ENCODE results near the gene PLEKHG5.

DNA sequence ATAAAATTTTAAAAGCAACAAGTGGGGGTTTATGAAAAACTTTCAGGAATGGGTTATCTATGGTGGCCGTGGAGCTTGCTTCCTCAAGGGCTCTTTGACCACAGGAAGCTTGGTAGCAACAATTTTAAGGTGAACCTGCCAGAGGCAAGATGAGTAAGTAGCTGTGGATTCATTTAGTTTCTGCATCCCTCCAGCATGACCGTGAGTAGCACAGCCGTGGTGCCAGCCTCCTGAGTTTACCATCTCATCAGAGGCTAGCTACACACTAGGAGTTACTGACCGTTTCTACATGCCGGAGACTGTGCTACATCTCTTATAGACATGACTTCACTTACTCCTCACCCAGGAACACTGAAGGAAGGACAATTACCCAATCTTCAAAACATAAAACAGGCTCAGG is 30.1 kb upstream of the PLEKHG5 start:
- TF ChIP-seq POLR2AphosphoS5 (IDR thresholded peaks at IDR 0.05) (no peak), POLR2A (IDR thresholded peaks at IDR 0.05) (no peak)
- TF ChIP-seq, protein P1, sequence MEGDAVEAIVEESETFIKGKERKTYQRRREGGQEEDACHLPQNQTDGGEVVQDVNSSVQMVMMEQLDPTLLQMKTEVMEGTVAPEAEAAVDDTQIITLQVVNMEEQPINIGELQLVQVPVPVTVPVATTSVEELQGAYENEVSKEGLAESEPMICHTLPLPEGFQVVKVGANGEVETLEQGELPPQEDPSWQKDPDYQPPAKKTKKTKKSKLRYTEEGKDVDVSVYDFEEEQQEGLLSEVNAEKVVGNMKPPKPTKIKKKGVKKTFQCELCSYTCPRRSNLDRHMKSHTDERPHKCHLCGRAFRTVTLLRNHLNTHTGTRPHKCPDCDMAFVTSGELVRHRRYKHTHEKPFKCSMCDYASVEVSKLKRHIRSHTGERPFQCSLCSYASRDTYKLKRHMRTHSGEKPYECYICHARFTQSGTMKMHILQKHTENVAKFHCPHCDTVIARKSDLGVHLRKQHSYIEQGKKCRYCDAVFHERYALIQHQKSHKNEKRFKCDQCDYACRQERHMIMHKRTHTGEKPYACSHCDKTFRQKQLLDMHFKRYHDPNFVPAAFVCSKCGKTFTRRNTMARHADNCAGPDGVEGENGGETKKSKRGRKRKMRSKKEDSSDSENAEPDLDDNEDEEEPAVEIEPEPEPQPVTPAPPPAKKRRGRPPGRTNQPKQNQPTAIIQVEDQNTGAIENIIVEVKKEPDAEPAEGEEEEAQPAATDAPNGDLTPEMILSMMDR (IDR thresholded peaks at IDR 0.05), result no peak

Measured in transverse colon (tissue), 4 donors.